PC-9 (cell line): ENCODE data around the gene C2CD4A. TPM values are rescaled to one million over a fixed set of nuclear protein-coding genes. Genes with fewer than 3 reads are reported as not detected.

ENCODE experiments used
- BruUV-seq: library from RNA; stranded (reverse); fragments of 400-500 nt; replicated peaks from 2 replicates; lab custom pipeline; 2021; lab: Mats Ljungman, UMichigan
- CTCF ChIA-PET: fragments of 300-600 bp; sonication (Branson Sonifier 250); formaldehyde crosslinking; loops from one replicate; lab custom pipeline; 2022; ENCODE audit warnings: antibody characterized with exemption; lab: Charles Lee
- POLR2A ChIA-PET: fragments of 300-600 bp; sonication (Branson Sonifier 250); formaldehyde crosslinking; loops from one replicate; lab custom pipeline; 2022; ENCODE audit warnings: antibody characterized with exemption; ENCODE audit not compliant: unreplicated experiment; lab: Charles Lee
- DNase-seq, 2 experiments: peaks; one replicate each; pipeline versions ENCODE4 v3.0.0 to v3.0.0-alpha.2; 2015 to 2022; ENCODE audit warnings: mixed read lengths in 1 of 2
- H2AFZ ChIP-seq: fragments of 200-600 bp; sonication (generic); 2 replicates; pipeline ENCODE4 v1.8.1; 2017; ENCODE audit warnings: antibody characterized with exemption
- H3F3A ChIP-seq: fragments of 200-600 bp; sonication (generic); 2 replicates; pipeline ENCODE4 v1.8.1; 2017; ENCODE audit warnings: antibody characterized with exemption, mild to moderate bottlenecking, low read depth; ENCODE audit not compliant: insufficient read depth
- H3K27ac ChIP-seq: fragments of 200-600 bp; sonication (generic); 2 replicates; pipeline ENCODE4 v1.6.1; 2016; ENCODE audit warnings: mixed run types
- H3K27me3 ChIP-seq: fragments of 200-600 bp; sonication (generic); 2 replicates; pipeline ENCODE4 v1.6.1; 2016; ENCODE audit warnings: low read depth, mixed run types; ENCODE audit not compliant: insufficient read depth
- H3K36me3 ChIP-seq: fragments of 200-600 bp; sonication (generic); 2 replicates; pipeline ENCODE4 v1.6.1; 2016; ENCODE audit warnings: low read depth, mixed run types
- H3K4me1 ChIP-seq: fragments of 200-600 bp; sonication (generic); replicated peaks from 2 replicates; pipeline ENCODE4 v1.6.1; 2016; ENCODE audit warnings: mixed run types; ENCODE audit not compliant: insufficient read depth
- H3K4me2 ChIP-seq: fragments of 200-600 bp; sonication (generic); 2 replicates; pipeline ENCODE4 v1.6.1; 2017; ENCODE audit warnings: mixed run types
- H3K4me3 ChIP-seq: fragments of 200-600 bp; sonication (generic); 2 replicates; pipeline ENCODE4 v1.6.1; 2016; ENCODE audit warnings: mixed run types
- H3K79me2 ChIP-seq: fragments of 200-600 bp; sonication (generic); 2 replicates; pipeline ENCODE4 v1.6.1; 2017; ENCODE audit warnings: low read depth, mixed run types
- H3K9me2 ChIP-seq: fragments of 200-600 bp; sonication (generic); 2 replicates; pipeline ENCODE4 v1.8.1; 2017; ENCODE audit warnings: mild to moderate bottlenecking; ENCODE audit not compliant: insufficient read depth
- H3K9me3 ChIP-seq: fragments of 200-600 bp; sonication (generic); 2 replicates; pipeline ENCODE4 v1.8.1; 2016; ENCODE audit warnings: low read depth; ENCODE audit not compliant: insufficient read depth
- H4K20me1 ChIP-seq: fragments of 200-600 bp; sonication (generic); 2 replicates; pipeline ENCODE4 v1.8.1; 2017; ENCODE audit not compliant: insufficient read depth
- EZH2 ChIP-seq: fragments of 200-600 bp; sonication (generic); IDR thresholded peaks from 2 replicates; pipeline ENCODE4 v1.8.0; 2017; ENCODE audit warnings: antibody characterized with exemption, low read depth
- intact Hi-C: fragments of 100-400 bp; cut with micrococcal nuclease; formaldehyde crosslinking; loops from one replicate; pipeline ENCODE4 v1.10.0; 2022; ENCODE audit not compliant: unreplicated experiment
- total RNA-seq: library from RNA; stranded (reverse); gene quantifications from 2 replicates; pipeline ENCODE4 v1.2.3, GENCODE V29; 2021
- TF ChIP-seq, protein P1 (sequence below): fragments of 200-600 bp; sonication (generic); conservative IDR thresholded peaks from 2 replicates; pipeline ENCODE4 v1.6.1; 2017; ENCODE audit warnings: mixed run types, antibody characterized with exemption, mild to moderate bottlenecking, moderate library complexity

C2CD4A gene
- total RNA-seq, 1 experiment from 2014 or later, result 0.09 TPM

DNA sequence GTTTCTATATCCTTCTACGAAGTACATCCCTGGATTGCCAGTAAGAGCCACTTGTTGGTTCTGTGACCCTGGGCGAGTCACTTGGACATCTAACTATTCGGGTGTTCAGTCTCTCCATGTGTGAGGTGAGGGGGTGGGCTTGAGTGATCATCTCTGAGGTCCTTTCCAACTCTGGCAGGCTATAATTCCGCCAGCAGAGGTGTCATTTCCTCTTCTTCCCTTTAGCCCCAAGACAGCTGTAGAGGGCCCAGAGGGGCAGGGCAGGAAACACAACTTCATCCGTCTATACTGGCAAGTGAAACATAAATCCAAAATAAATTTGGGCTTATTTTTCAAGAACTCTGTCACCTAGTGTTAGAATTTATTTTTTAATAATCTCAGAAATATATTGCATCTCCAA is 38.1 kb downstream of the C2CD4A start:
- Histone ChIP-seq H3K79me2 (no peaks in the 10 kb centered on the region), H3K4me3 (no peak overlapping the region), H3K9me3 (no peaks in the 10 kb centered on the region), H3K4me1 (peaks cover 1% of the 10 kb centered on the region), H3K27me3 (no peaks in the 10 kb centered on the region), H3K4me2 (no peak overlapping the region), H2AFZ (no peak overlapping the region), H3K9me2 (no peaks in the 10 kb centered on the region), H3F3A (no peaks in the 10 kb centered on the region), H3K27ac (no peak overlapping the region), H3K36me3 (no peaks in the 10 kb centered on the region), H4K20me1 (no peaks in the 10 kb centered on the region)
- POLR2A ChIA-PET, result no interaction called here
- DNase-seq, result no peak
- CTCF ChIA-PET, result no interaction called here
- TF ChIP-seq, protein P1, sequence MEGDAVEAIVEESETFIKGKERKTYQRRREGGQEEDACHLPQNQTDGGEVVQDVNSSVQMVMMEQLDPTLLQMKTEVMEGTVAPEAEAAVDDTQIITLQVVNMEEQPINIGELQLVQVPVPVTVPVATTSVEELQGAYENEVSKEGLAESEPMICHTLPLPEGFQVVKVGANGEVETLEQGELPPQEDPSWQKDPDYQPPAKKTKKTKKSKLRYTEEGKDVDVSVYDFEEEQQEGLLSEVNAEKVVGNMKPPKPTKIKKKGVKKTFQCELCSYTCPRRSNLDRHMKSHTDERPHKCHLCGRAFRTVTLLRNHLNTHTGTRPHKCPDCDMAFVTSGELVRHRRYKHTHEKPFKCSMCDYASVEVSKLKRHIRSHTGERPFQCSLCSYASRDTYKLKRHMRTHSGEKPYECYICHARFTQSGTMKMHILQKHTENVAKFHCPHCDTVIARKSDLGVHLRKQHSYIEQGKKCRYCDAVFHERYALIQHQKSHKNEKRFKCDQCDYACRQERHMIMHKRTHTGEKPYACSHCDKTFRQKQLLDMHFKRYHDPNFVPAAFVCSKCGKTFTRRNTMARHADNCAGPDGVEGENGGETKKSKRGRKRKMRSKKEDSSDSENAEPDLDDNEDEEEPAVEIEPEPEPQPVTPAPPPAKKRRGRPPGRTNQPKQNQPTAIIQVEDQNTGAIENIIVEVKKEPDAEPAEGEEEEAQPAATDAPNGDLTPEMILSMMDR, result no peak
- TF ChIP-seq EZH2, result no peak
- no TSS peak for BruUV-seq
- intact Hi-C loops, result no loop called here

GRCh38 chr15:62105266-62105665 is 38.5 kb downstream of the C2CD4A start:
- no peak for DNase-seq
- H3F3A ChIP-seq, result peaks cover 4% of the 10 kb centered on the region; the same call in 1 of the 2 replicates
- intact Hi-C loops, result no loop called here
- H3K79me2 ChIP-seq, result no peaks in the 10 kb centered on the region
- CTCF ChIA-PET, result no interaction called here
- H3K4me2 ChIP-seq, result no peak overlapping the region
- no peak overlapping the region for H3K27ac ChIP-seq
- peaks cover 6% of the 10 kb centered on the region for H3K4me1 ChIP-seq
- H3K9me2 ChIP-seq, result no peaks in the 10 kb centered on the region
- TF ChIP-seq, protein P1, result no peak
- no peak for TF ChIP-seq EZH2
- no peak overlapping the region for H2AFZ ChIP-seq
- BruUV-seq, result no TSS peak
- no peaks in the 10 kb centered on the region for H3K36me3 ChIP-seq
- POLR2A ChIA-PET, result no interaction called here
- no peaks in the 10 kb centered on the region for H3K9me3 ChIP-seq
- H4K20me1 ChIP-seq, result no peaks in the 10 kb centered on the region
- H3K27me3 ChIP-seq, result no peaks in the 10 kb centered on the region
- no peak overlapping the region for H3K4me3 ChIP-seq

DNA sequence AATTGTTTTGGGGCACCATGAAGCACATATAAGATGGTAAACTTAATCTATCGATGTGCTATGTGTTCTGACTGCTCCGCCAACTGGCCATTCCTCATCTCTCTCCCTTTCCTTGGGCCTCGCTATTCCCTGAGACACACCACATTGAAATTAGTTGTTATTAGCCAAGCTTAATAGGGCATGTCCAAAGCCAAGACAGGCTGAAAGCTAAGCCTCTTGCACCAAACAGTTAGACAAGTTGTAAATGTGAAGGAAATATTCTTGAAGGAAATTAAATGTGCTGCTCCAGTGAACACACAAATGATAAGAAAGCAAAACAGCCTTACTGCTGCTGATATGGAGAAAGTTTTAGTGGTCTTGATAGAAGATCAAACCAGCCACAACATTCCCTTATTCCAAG is 39.3 kb downstream of the C2CD4A start:
- ChIA-PET CTCF (no interaction called here), POLR2A (no interaction called here)
- Histone ChIP-seq H3F3A (peaks cover 5% of the 10 kb centered on the region; the same call in 1 of the 2 replicates), H3K27me3 (no peaks in the 10 kb centered on the region), H3K9me3 (no peaks in the 10 kb centered on the region), H2AFZ (no peak overlapping the region), H3K9me2 (no peaks in the 10 kb centered on the region), H4K20me1 (no peaks in the 10 kb centered on the region), H3K36me3 (no peaks in the 10 kb centered on the region), H3K4me1 (peaks cover 13% of the 10 kb centered on the region), H3K4me2 (no peak overlapping the region), H3K79me2 (no peaks in the 10 kb centered on the region), H3K27ac (no peak overlapping the region), H3K4me3 (no peak overlapping the region)
- no peak for DNase-seq
- intact Hi-C loops, result no loop called here
- TF ChIP-seq EZH2, result no peak
- TF ChIP-seq, protein P1, result no peak
- BruUV-seq, result no TSS peak
